Limb (tissue), 2 donors: ENCODE measurements around the gene ADGRA1.
"Not testable (repeated sequence)": the region's sequence is repeated elsewhere in the genome, so short reads cannot be mapped to it uniquely, and the experiment has no call there.

Experiments used
- DNase-seq, 2 donors: peaks; one replicate each; pipeline ENCODE4 v3.0.0-alpha.2; 2016; ENCODE audit errors: extremely low spot score in 2 of 2

Gene ADGRA1

GRCh38 chr10:133127291-133128125 lies 39.8 kb downstream of the ADGRA1 start:
- peak in 1 of 2 donors; percentile 44 for DNase-seq

DNA sequence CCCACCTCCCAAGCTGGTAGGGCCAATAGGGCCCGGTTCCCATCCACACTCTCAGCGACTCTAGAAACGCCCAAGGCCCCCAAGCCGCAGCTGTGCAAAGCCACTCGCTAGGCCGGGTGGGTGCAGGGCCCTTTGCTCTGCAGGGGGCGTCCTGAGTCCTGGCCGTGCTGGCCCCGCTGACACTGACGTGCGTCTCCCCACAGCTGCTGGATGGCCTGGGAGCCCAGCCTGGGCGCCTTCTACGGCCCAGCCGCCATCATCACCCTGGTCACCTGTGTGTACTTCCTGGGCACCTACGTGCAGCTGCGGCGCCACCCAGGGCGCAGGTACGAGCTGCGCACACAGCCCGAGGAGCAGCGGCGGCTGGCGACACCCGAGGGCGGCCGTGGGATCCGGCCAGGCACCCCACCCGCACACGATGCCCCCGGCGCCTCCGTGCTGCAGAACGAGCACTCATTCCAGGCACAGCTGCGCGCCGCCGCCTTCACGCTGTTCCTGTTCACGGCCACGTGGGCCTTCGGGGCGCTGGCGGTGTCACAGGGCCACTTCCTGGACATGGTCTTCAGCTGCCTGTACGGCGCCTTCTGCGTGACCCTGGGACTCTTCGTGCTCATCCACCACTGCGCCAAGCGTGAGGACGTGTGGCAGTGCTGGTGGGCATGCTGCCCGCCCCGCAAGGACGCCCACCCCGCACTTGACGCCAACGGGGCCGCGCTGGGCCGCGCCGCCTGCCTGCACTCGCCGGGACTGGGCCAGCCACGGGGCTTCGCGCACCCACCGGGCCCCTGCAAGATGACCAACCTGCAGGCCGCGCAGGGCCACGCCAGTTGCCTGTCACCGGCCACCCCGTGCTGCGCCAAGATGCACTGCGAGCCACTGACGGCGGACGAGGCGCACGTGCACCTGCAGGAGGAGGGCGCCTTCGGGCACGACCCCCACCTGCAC lies 40.7 kb downstream of the ADGRA1 start:
- DNase-seq = peak in 1 of 2 donors; percentile 24

DNA sequence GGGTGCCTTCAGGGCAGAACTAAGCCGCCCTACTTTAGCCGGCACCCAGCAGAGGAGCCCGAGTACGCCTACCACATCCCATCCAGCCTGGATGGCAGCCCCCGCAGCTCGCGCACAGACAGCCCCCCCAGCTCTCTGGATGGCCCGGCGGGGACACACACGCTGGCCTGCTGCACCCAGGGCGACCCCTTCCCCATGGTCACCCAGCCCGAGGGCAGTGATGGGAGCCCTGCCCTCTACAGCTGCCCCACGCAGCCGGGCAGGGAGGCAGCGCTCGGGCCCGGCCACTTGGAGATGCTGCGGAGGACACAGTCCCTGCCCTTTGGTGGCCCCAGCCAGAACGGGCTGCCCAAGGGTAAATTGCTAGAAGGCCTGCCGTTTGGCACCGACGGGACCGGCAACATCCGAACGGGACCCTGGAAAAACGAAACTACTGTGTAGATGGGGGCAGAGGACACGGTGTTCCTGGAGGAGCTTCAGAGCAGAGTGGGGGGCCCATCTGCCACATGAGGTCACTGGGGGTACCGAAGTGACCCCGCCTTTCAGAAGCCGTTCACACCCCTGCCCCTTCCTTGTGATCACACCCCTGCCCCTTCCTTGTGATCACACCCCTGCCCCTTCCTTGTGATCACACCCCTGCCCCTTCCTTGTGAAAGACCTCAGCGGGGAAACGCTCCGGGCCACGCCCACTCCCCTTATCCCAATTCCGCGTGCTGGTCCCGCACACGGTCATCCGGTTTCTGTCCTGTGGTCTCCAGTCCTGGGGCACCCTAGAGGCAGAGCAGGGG lies 41.5 kb downstream of the ADGRA1 start:
- DNase-seq = no peak

- DNase-seq = no peak
These were observed 42.3 kb downstream of the ADGRA1 start for GRCh38 chr10:133129859-133130495.

DNA sequence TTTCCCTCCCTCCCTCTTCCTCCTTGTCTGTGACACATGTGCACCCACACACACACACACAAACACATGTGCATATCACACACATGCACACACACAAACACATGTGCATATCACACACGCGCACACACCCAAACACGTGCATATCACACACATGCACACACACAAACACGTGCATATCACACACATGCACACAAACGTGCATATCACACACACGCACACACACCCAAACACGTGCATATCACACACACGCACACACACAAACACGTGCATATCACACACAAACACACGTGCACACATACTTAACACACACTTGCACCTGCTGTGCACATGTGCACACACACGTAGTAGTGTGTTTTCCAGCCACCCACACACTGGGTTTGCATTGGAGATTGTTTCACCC lies 42.9 kb downstream of the ADGRA1 start:
- DNase-seq = no peak

DNA sequence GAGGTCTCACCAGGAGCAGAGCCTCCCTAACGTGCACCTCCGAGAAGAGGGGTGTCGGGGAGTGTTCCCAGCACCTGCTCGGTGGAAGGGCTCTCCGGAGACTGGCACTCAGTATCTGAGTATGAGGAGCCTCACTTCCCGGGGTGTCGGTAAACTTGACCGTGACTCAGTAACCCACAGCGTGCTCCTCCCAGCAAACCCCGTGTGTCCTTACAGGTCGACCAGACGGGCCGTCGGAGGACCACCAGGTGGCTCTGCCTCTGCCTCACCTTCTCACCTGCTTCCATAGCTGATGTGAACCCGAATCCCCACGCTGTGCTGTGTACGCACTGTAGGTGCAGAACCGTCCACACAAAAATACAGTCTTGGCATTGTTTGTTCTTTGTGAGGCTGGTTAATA lies 43.3 kb downstream of the ADGRA1 start:
- no peak for DNase-seq

- DNase-seq = no peak
These were observed 44.2 kb downstream of the ADGRA1 start for GRCh38 chr10:133131734-133132472.

GRCh38 chr10:133132473-133133291 lies 45.0 kb downstream of the ADGRA1 start:
- no peak for DNase-seq

DNA sequence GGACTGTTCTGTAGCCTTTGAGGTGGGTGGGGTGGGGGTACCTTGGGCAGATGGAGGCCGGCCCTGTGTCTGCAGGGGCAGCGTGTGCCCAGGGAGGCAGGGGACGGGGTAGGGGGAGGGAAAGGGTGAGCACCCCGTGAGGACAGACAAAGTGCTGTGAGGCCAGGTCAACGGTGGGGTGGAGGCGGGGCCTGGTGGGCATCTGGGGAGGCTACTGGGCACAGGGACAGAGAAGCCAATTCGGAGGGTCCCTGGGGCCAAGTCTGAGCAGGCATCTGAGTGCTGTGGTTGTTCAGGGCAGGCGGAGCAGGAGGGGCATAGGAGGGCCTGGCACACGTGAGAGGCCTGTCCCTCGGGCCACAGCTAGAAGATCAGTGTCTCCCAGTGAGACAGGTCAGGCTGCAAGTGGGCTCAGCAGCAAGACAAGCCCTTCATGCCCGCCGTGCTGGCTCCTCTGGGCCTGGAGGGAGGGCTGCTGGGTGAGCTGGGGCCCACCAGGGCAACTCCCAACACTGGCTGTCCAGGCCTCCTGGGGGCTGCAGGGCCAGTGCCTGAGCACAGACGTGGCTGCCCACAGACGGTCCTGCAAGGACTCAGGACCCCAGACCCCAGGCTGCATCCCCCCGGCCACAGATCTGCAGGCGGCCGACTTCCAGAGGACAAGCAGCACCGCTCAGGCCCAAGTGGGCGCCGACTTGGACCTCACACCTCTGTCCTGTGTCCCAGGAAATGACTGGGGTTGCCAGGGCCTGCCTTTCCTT lies 45.9 kb downstream of the ADGRA1 start:
- no peak for DNase-seq

DNA sequence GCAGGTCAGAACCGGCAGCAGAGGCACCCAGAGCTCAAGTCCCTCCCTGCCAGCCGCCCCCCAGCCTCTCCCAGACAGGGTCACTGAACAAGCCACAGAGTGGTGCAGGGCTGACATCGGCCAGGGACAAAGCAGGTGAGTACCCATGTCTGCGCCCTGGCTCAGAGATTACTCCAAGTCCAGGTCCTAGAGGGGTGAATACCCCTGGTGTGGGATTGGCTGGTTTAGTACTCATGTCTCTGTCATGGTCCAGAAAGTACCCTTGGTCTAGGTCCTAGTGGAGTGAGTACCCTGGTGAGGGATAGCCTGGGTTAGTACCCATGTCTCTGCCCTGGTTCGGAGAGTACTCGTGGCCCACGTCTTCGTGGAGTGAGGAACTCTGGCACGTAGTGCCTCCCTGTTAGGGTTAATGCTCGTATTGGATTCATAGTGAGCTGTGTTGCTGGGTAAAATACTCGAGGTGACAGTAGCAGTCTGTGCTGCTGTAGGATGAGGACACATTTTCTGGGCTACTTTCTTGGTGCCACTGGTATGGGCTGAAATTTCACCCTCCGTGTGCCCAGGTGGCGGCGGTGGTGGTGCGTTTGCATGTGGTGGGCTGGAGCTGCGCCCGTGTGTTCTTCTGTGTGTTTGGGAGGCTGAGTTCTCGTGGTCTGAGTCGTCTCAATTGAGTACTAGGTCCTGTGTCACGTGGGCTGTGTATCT lies 46.8 kb downstream of the ADGRA1 start:
- no peak for DNase-seq

DNA sequence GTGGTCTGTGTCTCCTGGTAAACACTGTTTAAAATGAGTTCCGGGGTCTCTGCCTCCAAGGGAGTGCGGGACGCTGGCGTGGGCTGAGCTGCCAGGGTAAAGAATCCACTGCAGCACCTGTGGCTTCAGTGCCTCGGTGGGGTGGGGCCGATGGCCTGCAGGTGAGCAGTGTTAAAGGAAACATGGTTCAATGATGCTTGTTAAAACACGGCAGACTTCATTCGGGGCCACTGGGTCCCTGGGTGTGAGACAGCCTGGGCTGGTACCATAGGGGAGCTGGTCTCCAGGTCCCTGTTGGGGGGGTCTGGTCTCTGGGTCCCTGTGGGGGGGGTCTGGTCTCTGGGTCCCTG lies 47.4 kb downstream of the ADGRA1 start:
- DNase-seq = no peak

DNA sequence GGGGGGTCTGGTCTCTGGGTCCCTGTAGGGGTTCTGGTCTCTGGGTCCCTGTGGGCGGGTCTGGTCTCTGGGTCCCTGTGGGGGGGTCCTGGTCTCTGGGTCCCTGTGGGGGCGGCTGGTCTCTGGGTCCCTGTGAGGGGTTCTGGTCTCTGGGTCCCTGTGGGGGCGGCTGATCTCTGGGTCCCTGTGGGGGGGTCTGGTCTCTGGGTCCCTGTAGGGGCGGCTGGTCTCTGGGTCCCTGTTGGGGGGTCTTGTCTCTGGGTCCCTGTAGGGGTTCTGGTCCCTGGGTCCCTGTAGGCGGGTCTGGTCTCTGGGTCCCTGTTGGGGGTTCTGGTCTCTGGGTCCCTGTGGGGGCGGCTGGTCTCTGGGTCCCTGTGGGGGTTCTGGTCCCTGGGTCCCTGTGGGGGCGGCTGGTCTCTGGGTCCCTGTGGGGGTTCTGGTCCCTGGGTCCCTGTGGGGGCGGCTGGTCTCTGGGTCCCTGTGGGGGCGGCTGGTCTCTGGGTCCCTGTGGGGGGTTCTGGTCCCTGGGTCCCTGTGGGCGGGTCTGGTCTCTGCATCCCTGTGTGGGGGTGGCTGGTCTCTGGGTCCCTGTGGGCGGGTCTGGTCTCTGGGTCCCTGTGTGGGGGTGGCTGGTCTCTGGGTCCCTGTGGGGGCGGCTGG lies 49.9 kb downstream of the ADGRA1 start:
- DNase-seq = not testable (repeated sequence)

- DNase-seq = no peak
These were observed 51.9 kb downstream of the ADGRA1 start for GRCh38 chr10:133139551-133140065.

GRCh38 chr10:133140417-133141143 lies 52.9 kb downstream of the ADGRA1 start:
- peak in 1 of 2 donors; percentile 23 for DNase-seq

DNA sequence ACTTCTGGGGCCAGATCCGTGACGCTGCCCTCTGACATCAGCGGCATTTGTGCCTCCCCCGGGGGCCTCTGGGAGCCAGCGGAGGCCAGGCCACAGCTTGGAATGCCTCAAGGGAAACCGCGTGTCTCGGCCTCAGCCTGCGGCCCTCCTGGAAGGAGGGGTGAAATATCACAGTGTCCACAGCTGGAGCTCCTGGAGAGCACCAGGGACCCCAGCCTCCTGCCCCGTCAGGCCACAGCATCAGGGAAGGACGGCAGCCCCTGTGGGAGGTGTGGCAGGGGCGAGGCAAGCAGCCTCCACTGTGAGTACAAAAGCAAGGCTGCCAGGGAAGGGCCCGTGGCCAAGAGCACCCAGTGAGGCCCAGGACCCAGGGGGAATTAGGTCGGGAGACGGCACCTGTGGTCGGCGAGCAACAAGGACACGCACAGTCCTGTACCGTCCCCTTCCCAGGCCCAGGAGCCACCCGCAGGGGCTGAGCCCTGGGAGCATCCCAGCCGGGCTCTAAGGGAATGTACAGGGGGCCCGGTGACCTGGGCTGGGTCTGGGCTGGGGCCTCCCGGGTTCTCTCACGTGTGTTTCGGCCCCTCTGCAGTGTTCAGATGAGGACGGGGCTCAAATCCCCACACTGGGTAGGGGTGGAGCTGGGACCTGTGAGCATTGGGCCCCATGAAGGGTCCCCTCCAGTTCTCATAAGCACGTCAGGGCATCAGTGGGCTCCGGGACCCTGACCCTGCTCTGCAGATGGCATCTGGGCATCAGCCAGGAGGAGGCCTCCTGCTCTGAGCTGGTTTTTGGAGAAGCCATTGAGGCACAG lies 53.6 kb downstream of the ADGRA1 start:
- peak in 1 of 2 donors; percentile 27 for DNase-seq

GRCh38 chr10:133141958-133142340 lies 54.2 kb downstream of the ADGRA1 start:
- no peak for DNase-seq
